ENCODE results near the gene GBA3.

The GBA3 gene

DNA sequence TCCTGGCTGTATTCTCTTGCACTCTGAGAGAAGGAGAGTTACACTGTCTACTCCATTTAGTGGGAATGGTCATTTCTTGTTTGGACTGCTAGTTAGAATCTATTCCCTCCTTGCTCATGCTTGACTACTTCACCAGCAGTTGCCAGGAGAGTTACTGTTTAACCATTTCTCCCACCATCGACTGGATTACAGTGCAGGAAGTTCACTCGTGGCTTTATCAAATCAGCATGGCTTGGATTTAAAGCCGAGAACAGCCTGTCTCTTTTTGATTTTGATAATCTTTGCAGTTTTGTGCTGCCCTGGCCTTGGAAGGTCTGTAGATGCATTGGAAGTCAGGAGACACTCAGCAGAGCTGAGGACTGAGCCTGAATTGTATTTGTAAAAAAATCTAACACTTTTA lies 3.2 kb downstream of the GBA3 start:
- DNase-seq (ENCODE audit: low spot score), result no peak

DNA sequence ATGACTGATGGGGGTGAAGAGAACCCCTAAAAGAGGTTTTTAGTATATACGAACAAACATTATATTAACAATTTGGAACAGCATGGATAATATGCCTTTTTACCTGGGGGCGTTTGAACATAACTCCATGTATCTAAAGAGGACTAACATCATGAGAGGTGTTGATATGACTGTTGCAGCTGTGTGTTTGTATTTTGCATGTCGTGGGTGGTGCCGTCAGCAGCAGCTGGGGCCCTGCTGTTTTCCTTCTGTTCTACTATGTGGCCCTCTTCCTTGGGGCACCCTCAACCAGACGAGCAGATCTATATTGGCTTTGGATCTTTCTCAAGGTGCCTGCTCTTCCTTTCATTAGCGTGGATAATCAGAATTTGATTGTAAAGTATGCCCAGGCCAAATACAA lies 11.2 kb downstream of the GBA3 start:
- no peak for DNase-seq (ENCODE audit: low spot score)

DNA sequence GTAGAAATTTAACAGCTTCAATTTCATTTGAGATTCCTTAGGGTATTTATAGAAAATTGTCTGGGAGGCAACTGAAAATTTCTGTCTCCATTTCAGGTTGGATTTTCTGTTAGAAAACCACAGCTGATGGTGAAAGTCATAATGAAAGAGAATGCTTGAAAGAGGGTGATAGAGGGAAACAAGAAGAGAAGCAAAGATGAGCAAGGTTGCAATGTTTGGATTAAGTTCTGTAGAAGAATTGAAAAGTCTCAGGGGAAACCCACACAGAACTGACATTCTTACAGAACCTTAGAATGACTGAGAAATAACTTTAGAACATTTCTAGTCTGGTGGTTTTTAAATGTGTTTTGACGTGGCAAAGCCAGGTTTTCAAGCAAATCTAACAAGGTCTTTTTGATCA lies 14.7 kb downstream of the GBA3 start:
- DNase-seq (ENCODE audit: low spot score), result no peak

DNA sequence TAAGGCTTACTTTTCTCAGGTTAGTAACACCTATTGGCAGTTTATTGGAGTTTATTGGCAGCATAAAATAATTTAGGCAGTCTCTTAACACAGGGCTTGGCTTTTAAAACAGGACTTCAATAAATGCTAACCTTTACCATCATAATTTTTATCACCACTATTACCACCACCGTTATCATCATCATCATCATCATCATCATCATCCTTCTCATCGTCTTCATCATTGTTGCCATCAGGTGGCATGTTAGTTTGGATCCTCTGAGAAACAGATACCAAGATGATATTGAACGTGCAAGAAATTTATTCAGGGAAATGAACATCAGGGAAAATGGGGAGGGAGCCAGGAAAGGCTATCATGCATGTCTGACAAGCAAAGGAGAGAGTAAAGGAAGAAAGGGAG lies 16.2 kb downstream of the GBA3 start:
- DNase-seq (ENCODE audit: low spot score), result no peak

DNA sequence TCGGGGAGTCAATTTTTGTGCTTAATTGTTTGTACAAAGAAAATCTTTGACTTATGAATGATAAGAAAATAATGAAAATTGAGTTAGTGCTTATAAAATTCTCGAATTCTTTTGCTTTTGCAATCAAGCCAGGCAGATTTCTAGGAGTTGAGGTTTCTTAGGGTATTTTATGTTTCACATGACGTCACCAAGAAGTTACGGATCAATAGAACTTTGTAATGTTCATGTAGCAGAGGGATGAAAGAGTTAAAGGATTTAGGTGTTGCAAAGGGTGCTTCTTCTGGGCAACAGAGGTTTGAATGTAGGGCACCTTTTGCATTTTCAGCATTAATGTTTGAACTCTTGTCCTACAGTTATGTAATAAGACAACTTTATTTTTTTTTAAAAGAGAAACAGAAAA lies 19.4 kb downstream of the GBA3 start:
- DNase-seq (ENCODE audit: low spot score), result no peak

DNA sequence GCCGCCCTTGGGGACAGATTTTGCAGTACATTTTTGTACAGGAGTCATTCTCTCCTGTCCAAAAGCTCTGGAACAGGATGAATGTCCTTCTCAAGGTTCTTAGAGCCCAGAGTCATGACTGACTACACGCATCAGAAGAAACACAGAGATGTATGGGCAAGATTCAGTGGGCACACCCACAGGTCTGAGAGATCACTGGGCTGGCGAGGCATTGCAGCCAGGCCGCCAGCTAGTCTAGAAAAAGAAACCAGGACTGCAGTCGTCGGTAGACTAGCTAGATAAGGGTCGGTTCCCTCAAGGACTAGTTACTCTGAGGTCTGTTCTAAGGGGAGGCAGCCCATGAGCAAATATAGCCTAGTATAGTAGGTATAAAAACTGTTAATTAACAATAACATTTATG lies 19.8 kb downstream of the GBA3 start:
- DNase-seq (ENCODE audit: low spot score), result no peak

DNA sequence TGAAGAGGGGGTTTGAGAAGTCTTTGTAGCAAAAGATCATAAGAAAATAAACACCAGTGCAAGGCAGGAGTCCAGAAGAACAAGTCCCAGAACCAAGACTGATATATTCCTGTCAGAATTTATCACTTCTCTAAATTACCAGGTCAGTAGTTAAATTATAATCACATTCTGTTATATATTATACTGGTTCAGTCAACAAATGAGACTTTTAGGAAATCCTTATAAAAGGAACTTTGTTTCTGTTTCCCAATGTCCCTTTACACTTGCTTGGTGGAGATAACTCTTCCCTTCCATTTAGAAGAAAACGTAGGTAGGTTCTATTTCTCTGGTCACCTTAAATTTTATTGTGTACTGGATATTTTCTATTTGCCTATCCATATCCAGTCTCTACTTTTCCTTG lies 21.1 kb downstream of the GBA3 start:
- no peak for DNase-seq (ENCODE audit: low spot score)

DNA sequence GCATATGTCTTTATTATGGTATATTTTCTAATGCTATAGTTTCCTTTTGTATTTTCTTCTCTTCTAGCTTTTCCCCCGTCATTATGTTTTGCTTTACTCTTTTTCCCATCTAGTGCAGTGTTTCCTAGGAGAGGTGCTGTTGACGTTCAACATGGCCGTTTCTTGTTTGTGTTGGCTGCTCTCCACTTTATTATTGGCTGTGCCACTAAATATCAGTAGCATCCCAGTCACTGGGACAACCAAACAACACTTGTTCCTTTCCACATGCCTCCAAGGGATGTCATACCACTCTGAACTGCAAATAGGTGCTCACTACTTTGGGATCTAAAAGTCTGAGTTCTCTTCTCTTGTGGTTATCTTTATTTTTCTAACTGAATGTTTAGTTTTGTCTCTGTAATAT lies 26.5 kb downstream of the GBA3 start:
- no peak for DNase-seq (ENCODE audit: low spot score)

DNA sequence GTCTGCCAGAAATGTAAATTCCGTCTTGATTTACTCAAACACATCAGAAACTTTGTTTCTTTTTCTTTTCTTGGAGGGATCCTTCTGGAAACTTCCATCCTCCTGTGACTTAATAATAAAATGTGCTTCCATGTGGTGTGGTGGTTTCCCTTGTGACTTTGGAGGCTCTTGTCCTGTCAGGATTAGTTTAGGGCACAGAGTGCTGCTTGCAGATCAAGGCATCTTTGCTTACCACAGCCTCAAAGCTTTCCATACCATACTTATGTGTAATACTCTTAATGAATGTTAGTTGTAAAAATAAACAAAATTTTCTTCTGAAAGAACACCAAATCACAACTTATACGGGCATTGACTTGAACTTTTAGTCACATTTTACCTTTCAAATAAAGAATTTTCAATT lies 27.4 kb downstream of the GBA3 start:
- no peak for DNase-seq (ENCODE audit: low spot score)

DNA sequence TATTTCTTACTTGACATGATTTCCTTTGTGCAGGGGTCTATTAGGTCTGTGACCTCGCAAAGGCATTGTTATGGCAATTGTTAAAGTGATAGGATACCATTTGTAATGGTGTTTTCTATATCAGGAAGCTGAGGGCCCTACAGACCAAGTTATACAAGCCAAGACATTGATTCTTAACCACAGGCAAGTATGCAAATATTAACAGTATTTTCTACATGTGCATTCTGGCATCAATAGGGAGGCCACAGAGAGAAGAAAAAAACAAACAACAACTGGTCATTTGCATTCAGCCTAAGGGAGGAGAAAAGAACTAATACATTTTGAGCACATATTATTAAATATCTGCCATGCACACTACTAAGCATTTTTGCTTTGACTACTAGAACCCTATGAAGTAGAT lies 28.5 kb downstream of the GBA3 start:
- DNase-seq (ENCODE audit: low spot score), result no peak

DNA sequence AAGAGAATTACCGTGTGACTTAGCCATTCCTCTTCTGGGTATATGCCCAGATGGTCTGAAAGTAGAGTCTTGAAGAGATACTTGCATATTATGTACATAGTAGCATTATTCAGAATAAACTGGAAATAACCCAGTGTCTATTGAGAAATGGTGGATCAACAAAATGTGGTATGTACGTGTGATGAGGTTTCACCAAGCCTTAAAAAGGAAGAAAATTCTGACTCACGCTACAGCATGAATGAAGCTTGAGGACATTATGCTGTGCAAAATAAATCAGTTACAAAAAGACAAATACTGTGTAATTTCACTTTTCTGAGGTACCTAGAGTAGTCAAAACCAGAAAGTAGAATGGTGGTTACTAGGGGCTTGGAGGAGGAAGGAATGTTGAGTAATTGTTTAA lies 37.3 kb downstream of the GBA3 start:
- DNase-seq (ENCODE audit: low spot score), result no peak

DNA sequence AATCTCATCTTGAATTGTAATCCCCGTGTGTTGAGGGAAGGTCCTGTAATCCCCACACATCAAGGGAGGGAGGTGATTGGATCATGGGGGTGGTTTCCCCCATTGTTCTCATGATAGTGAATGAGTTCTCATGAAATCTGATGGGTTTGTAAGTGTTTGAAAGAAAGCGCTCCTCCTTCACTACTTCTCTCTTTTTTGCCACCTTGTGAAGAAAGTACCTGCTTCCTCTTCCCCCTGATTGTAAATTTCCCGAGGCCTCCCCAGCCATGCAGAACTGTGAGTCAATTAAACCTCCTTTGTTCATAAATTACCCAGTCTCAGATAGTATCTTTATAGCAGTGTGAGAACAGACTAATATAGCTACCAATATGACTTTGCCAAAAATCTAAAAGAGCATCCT lies 41.1 kb downstream of the GBA3 start:
- no peak for DNase-seq (ENCODE audit: low spot score)

DNA sequence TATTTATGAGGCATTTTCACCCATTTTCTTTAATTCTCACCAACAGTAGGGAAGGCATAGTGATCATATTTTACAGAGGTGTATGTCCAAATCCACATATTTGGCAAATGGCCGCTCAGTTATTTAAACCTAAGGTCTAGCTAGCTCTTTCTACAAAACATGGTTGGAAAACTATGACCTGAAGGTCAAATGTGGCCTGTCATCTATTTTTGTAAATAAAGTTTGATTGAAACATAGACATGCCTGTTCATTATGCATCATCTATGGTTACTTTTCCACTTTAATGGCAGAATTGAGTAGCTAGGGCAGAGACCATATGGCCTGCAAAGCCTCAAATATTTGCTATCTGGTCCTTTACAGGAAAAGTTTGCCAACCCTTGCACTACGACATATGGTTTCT lies 44.2 kb downstream of the GBA3 start:
- no peak for DNase-seq (ENCODE audit: low spot score)

DNA sequence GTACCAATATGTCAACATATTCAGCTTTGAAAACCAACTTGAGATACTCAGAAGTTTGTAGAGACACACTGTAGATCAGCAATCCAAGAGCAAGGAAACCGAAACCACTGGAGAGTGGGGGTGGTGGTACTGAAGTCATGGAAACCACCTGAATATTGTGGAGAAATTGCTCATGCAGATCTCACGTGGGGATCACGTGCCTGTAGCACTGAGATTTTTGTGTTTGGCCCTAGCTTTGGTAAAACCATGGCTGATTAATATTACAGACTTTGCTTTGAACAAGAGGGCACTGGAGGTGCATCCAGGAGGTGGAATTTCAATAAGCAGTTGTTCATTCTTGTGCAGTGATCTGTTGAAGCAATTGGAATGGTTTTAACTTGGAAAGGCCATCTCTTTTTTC lies 47.2 kb downstream of the GBA3 start:
- DNase-seq (ENCODE audit: low spot score), result peak; percentile 3

DNA sequence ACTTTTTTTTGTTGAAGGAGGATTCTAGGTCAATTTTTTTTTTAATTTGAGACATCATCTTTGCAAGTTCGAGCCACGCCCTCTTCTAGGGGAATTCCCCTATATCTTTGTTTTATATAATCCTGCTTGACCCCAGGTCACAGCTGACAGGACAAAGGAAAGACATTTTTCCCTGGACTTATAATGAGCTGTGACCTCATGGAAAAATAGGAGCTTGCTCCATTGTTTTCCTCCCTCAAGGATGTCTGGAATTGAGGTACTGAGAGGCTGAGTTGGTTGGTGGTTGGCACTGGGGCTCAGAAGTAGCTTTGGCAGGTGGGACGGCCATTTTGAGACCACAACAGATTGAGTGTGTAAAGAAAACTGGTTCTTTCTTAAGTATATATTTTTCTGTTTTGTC lies 49.0 kb downstream of the GBA3 start:
- DNase-seq (ENCODE audit: low spot score), result no peak

DNA sequence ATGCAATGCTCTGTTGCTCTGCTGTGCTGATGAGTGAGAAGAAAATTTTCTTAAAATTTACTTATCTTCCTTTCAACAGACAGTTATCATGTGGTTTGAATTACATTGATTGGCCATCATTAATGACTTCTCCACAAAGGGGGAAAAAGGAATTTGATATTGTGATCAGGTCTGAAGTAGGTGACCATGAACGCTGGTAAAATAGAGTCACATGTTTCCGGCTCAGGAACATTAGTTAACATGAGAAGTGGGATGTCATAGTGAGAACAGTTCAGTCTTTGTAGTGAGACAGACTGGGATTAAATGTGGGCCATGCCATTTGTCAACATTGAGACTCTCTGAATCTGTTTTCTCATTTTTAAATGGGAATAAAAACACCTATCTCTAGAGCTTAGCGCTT lies 50.6 kb downstream of the GBA3 start:
- no peak for DNase-seq (ENCODE audit: low spot score)

DNA sequence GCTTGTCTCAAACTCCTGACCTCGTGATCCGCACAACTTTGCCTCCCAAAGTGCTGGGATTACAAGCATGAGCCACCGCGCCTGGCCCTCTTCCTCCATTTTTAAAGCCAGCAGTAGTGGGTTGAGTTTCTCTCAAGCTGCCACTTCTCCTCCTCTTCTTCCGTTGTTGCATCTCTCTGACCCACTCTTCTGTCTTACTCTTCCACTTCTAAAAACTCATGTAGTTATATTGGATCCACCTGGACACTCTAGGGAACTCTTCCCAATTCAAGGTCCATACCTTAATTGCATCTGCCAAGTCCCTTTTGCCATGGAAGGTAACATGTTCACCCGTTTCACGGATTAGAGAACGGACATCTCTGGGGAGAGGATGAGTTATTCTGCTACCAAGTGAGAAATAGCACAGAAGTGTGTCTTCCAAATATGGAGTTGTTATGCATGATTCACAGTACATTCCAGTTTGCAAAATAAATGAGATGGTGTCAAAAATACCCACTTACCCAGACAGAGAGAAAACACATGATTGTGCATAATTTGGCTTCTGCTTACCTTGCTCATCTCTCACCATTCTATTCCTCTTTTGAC lies 51.8 kb downstream of the GBA3 start:
- no peak for DNase-seq (ENCODE audit: low spot score)

DNA sequence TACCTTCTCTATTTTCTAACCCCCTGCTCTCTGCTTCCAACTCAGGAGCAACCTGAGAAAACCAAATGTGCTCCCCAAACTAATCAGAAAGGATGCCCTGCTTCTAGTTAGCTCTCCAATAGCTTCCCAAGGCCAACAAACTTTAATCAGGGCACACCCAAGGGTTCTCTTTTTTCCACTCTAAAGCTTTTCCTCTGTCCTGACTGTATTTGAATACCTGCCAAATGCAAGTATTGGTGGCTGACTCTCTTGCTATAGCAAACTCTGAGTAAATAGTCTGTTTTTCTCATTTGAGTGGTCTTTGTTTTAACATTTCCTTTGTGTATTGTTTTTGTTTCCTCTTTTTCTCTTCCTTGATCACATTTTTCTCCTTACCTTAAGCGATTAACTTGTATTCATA lies 52.5 kb downstream of the GBA3 start:
- DNase-seq (ENCODE audit: low spot score), result no peak

DNA sequence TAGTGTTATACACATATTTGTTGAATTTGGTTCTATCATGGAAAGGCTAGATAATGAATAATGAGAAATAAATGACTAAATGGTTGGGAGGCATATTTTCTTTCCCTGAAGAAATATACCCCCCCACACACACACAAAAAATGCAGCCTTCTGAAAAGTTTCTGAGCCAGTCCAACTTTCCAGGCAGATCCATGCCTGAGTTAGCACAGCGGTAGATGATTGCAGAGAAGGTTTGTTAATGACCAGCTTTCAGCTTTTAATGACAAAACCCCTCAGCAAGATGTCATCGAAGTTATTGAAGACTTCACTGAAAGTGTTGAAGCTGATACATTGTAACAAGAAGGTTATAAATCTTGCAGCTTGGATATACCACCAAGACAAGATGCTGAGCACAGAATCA lies 61.4 kb downstream of the GBA3 start:
- DNase-seq (ENCODE audit: low spot score), result no peak

DNA sequence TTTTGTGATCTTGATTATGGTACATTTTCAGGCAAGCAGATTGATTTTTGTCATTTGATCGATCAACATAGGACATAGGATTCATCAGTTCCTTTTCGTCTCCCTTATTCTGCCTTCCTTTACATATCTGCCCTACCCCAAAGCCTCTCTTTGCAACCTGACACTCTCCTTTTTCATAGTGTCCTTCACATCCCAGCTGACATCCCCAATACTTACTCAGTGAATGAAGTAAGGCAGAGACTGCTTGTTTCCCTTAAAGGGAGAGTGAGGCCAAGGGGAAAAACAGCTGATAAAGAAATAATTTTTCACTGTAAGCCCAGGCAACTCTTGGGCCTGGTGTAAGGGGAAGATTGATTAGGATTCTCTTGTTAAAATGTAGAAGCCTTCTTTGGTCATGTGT lies 69.8 kb downstream of the GBA3 start:
- DNase-seq (ENCODE audit: low spot score), result no peak

DNA sequence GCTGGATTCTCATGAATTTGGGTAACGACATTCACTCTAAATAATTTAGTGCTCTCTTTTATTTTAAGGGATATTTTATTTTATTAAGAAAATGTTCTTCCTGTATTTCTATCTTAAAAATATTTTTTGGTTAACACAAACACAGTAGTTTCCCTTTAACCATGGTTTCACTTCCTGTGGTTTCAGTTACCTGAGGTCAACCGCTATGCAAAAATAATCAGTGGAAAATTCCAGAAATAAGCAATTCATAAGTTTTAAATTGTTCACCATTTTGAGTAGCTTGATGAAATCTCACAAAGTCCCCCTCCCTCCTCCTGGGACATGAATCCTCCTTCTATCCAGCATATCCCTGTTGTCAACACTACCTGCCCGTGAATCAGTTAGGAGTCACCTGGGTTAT lies 71.4 kb downstream of the GBA3 start:
- no peak for DNase-seq (ENCODE audit: low spot score)

DNA sequence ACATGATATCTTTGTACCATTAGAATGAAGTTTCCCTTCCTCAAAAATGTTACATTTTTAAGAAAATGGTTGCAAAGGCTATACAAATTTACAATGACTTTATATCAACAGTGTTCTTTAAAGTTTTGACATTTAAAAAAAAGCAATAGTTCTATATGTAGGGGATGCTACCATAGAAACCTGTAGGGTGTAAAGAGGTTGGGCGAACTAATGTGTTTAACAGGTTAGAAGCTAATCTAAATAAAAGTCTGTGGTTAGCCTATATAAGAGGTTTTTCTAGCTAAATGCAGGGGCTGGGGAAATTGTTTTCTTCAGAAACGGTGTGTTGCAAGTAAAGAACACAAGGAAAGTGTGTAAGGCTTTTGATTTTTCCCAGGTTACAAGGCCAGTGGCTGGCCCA lies 73.3 kb downstream of the GBA3 start:
- DNase-seq (ENCODE audit: low spot score), result no peak

DNA sequence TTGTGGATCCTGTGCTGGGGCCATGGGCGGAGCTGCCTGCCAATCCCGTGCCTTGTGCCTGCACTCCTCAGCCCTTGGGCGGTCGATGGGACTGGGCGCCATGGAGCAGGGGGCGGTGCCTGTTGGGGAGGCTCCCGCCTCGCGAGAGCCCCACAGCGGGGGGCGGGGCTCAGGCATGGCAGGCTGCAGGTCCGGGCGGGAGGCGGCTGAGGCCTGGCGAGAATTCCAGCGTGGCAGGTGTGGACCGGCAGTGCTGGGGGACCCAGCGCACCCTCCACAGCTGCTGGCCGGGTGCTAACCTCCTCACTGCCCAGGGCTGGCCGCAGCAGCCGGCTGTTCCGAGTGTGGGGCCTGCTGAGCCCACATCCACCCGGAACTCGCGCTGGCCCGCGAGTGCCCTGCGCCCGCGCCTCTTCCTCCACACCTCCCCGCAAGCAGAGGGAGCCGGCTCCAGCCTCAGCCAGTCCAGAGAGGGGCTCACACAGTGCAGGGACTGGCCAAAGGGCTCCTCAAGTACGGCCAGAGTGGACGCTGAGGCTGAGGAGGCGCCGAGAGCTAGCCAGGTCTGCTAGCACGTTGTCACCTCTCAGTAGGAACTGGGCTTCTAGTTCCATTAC lies 85.9 kb downstream of the GBA3 start:
- DNase-seq (ENCODE audit: low spot score), result no peak

DNA sequence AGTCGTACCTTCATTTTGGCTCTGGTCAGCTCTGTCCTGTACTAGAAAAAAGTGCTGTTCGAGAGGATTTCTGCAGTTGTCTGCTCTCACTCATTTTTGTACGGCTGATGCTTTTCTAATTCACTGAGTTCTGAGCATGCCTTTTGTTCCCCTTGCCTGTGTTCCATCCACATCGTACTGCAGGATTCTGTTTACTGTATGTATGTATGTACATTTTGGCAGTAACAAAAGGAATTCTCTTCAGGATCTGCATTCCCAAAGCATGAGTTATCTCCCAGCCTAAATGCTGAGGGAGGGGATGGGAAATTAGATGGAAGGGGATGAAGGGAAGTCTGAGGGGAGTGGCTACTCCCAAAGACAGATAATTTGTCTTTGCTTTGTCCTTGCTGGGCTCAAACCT lies 87.6 kb downstream of the GBA3 start:
- DNase-seq (ENCODE audit: low spot score), result no peak

DNA sequence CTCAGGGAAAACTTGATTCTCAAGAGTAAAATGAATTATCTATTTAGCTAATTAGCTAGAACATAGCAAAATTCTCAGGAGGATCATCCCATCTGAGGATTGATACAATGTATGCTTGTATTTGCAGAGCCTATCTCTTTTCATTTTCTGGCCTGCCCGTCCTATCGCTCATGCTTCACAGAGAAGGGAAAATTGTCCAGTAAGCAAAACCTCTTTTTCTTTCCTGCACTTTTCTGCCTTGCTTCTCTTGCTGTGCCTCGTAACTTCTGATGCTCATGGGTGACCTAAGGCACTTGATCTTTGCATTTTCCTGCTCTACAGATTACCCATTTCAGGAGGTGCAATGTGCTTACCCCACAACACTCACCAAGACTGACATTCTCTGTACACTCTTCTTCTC lies 88.1 kb downstream of the GBA3 start:
- no peak for DNase-seq (ENCODE audit: low spot score)

All from globus pallidus (tissue), 1 donor.